ENCODE data around the gene GINS2. TPM values are rescaled to one million over a fixed set of nuclear protein-coding genes. Genes with fewer than 3 reads are reported as not detected.

GINS2 gene
- total and polyA plus RNA-seq, 11 donors: 0.15 to 4.2 (median 0.53) TPM; not detected in 1

- WGBS, 4 donors: 51 to 60% (median 59%) methylated on average over 8 to 12 of the region's 12 CpGs
- H3K4me3 ChIP-seq: no peak overlapping the region
- peak in 3 of 5 donors; percentile 29 to 58 (median 38) for DNase-seq
- intact Hi-C loops (cut with DNase I): loop anchor here in 4 of 10 donors (5.0 kb wide), 1 partner anchor 53 kb away; no protein-coding TSS in a partner anchor
- H3K4me1 ChIP-seq: peaks cover 0 to 15% (median 9%) of the 10 kb centered on the region in 12 donors
- H3K27me3 ChIP-seq: no peaks in the 10 kb centered on the region
- no peaks in the 10 kb centered on the region for H3K9me3 ChIP-seq
- H3K36me3 ChIP-seq: peaks cover 0 to 98% (median 80%) of the 10 kb centered on the region in 9 donors
- H3K27ac ChIP-seq: peak overlapping the region in 1 of 12 donors; percentile 18
- peak in 1 of 4 donors; percentile 8 for ATAC-seq
- TF ChIP-seq CTCF (IDR thresholded peaks at IDR 0.05): no peak
- TF ChIP-seq POLR2A (IDR thresholded peaks at IDR 0.05): no peak
Observed at GRCh38 chr16:85663891-85664321, 24.8 kb downstream of the GINS2 start.

- Histone ChIP-seq H3K27ac (peak overlapping the region in 1 of 12 donors; percentile 18), H3K36me3 (peaks cover 0 to 96% (median 80%) of the 10 kb centered on the region in 9 donors), H3K4me3 (no peak overlapping the region), H3K4me1 (peaks cover 0 to 18% (median 9%) of the 10 kb centered on the region in 12 donors), H3K9me3 (no peaks in the 10 kb centered on the region), H3K27me3 (no peaks in the 10 kb centered on the region)
- TF ChIP-seq POLR2A (IDR thresholded peaks at IDR 0.05): no peak
- TF ChIP-seq CTCF (IDR thresholded peaks at IDR 0.05): no peak
- ATAC-seq: no peak
- intact Hi-C loops (cut with DNase I): loop anchor here in 4 of 10 donors (5.0 kb wide), 1 partner anchor 54 kb away; no protein-coding TSS in a partner anchor
- peak in 2 of 5 donors; percentile 19 to 54 for DNase-seq
- 93 to 98% (median 95%) methylated on average over 36 to 38 of the region's 38 CpGs for WGBS, 4 donors
Observed at GRCh38 chr16:85662976-85663830, 25.6 kb downstream of the GINS2 start.

- intact Hi-C loops (cut with DNase I): loop anchor here in 4 of 10 donors (5.0 kb wide), 1 partner anchor 55 kb away; no protein-coding TSS in a partner anchor
- H3K9me3 ChIP-seq: no peaks in the 10 kb centered on the region
- H3K4me1 ChIP-seq: peaks cover 0 to 18% (median 9%) of the 10 kb centered on the region in 12 donors
- TF ChIP-seq POLR2A (IDR thresholded peaks at IDR 0.05) (no peak), CTCF (IDR thresholded peaks at IDR 0.05) (no peak)
- no peak overlapping the region for H3K4me3 ChIP-seq
- H3K27ac ChIP-seq: no peak overlapping the region
- DNase-seq (peak in 2 of 5 donors; percentile 14 to 44), ATAC-seq (no peak)
- WGBS, 4 donors: 70 to 100% (median 87%) methylated on average over 1 to 3 of the region's 3 CpGs
- peaks cover 0 to 96% (median 80%) of the 10 kb centered on the region in 9 donors for H3K36me3 ChIP-seq
- no peaks in the 10 kb centered on the region for H3K27me3 ChIP-seq
Observed at GRCh38 chr16:85662482-85662812, 26.3 kb downstream of the GINS2 start.
